ENCODE results near the gene CTDP1. TPM values are rescaled to one million over a fixed set of nuclear protein-coding genes. Genes with fewer than 3 reads are reported as not detected.
"Not testable (repeated sequence)": the region's sequence is repeated elsewhere in the genome, so short reads cannot be mapped to it uniquely, and the experiment has no call there.

CTDP1 gene
- total RNA-seq, 2 experiments from 2014 or later: 41.6 to 42.5 TPM

- Mint-ChIP-seq H3K9me3 (peaks cover 3% of the 10 kb centered on the region), H3K4me1 (peaks cover 2% of the 10 kb centered on the region), H3K36me3 (peaks cover 73% of the 10 kb centered on the region), H3K27me3 (no peaks in the 10 kb centered on the region), H3K4me3 (no peak overlapping the region), H3K27ac (no peak overlapping the region)
- DNase-seq (no peak), ATAC-seq (ENCODE audit: low read depth) (no peak)
- POLR2A ChIA-PET: no interaction called here
These were observed 54.6 kb downstream of the CTDP1 start for GRCh38 chr18:79733986-79734770.

- no peaks in the 10 kb centered on the region for H3K27me3 Mint-ChIP-seq
- POLR2A ChIA-PET: no interaction called here
- H3K9me3 Mint-ChIP-seq: peaks cover 3% of the 10 kb centered on the region
- ATAC-seq (ENCODE audit: low read depth) (no peak), DNase-seq (no peak)
- H3K27ac Mint-ChIP-seq: no peak overlapping the region
- H3K4me1 Mint-ChIP-seq: peaks cover 2% of the 10 kb centered on the region
- H3K4me3 Mint-ChIP-seq: no peak overlapping the region
- H3K36me3 Mint-ChIP-seq: peaks cover 68% of the 10 kb centered on the region
These were observed 55.7 kb downstream of the CTDP1 start for GRCh38 chr18:79735071-79735980.

GRCh38 chr18:79736230-79736629, 56.6 kb downstream of the CTDP1 start:
- H3K27me3 Mint-ChIP-seq: no peaks in the 10 kb centered on the region
- no peak for ATAC-seq (ENCODE audit: low read depth)
- H3K27ac Mint-ChIP-seq: no peak overlapping the region
- POLR2A ChIA-PET: no interaction called here
- DNase-seq: no peak
- H3K4me3 Mint-ChIP-seq: no peak overlapping the region
- H3K36me3 Mint-ChIP-seq: peaks cover 66% of the 10 kb centered on the region
- H3K4me1 Mint-ChIP-seq: peaks cover 2% of the 10 kb centered on the region
- peaks cover 3% of the 10 kb centered on the region for H3K9me3 Mint-ChIP-seq

- H3K27ac Mint-ChIP-seq: no peak overlapping the region
- ATAC-seq (ENCODE audit: low read depth): no peak
- POLR2A ChIA-PET: no interaction called here
These were observed 57.2 kb downstream of the CTDP1 start for GRCh38 chr18:79736846-79737245.

GRCh38 chr18:79737426-79737825, 57.8 kb downstream of the CTDP1 start:
- H3K4me3 Mint-ChIP-seq: no peak overlapping the region
- POLR2A ChIA-PET: no interaction called here
- no peaks in the 10 kb centered on the region for H3K27me3 Mint-ChIP-seq
- DNase-seq (peak; percentile 1), ATAC-seq (ENCODE audit: low read depth) (no peak)
- H3K27ac Mint-ChIP-seq: no peak overlapping the region
- peaks cover 67% of the 10 kb centered on the region for H3K36me3 Mint-ChIP-seq
- peaks cover 3% of the 10 kb centered on the region for H3K9me3 Mint-ChIP-seq
- H3K4me1 Mint-ChIP-seq: peaks cover 2% of the 10 kb centered on the region

More at GRCh38 chr18:79736846-79737245, 57.2 kb downstream of the CTDP1 start:
- no peak for DNase-seq
- peaks cover 66% of the 10 kb centered on the region for H3K36me3 Mint-ChIP-seq
- no peaks in the 10 kb centered on the region for H3K27me3 Mint-ChIP-seq
- no peak overlapping the region for H3K4me3 Mint-ChIP-seq
- H3K4me1 Mint-ChIP-seq: peaks cover 2% of the 10 kb centered on the region
- H3K9me3 Mint-ChIP-seq: peaks cover 3% of the 10 kb centered on the region

GRCh38 chr18:79738041-79738461, 58.4 kb downstream of the CTDP1 start:
- Mint-ChIP-seq H3K4me1 (peaks cover 2% of the 10 kb centered on the region), H3K27ac (no peak overlapping the region), H3K4me3 (no peak overlapping the region), H3K9me3 (peaks cover 3% of the 10 kb centered on the region), H3K36me3 (peaks cover 68% of the 10 kb centered on the region), H3K27me3 (no peaks in the 10 kb centered on the region)
- DNase-seq (peak; percentile 11), ATAC-seq (ENCODE audit: low read depth) (no peak)
- POLR2A ChIA-PET: no interaction called here

- peaks cover 1% of the 10 kb centered on the region for H3K9me3 Mint-ChIP-seq
- DNase-seq (no peak), ATAC-seq (ENCODE audit: low read depth) (no peak)
- no peak overlapping the region for H3K27ac Mint-ChIP-seq
- peaks cover 2% of the 10 kb centered on the region for H3K4me1 Mint-ChIP-seq
- H3K36me3 Mint-ChIP-seq: peaks cover 67% of the 10 kb centered on the region
- H3K27me3 Mint-ChIP-seq: no peaks in the 10 kb centered on the region
- POLR2A ChIA-PET: no interaction called here
- H3K4me3 Mint-ChIP-seq: no peak overlapping the region
These were observed 59.2 kb downstream of the CTDP1 start for GRCh38 chr18:79738581-79739439.

GRCh38 chr18:79739440-79739778, 59.8 kb downstream of the CTDP1 start:
- H3K36me3 Mint-ChIP-seq: peaks cover 67% of the 10 kb centered on the region
- H3K27ac Mint-ChIP-seq: no peak overlapping the region
- DNase-seq (no peak), ATAC-seq (ENCODE audit: low read depth) (no peak)
- no peaks in the 10 kb centered on the region for H3K27me3 Mint-ChIP-seq
- H3K9me3 Mint-ChIP-seq: no peaks in the 10 kb centered on the region
- no peak overlapping the region for H3K4me3 Mint-ChIP-seq
- H3K4me1 Mint-ChIP-seq: peaks cover 2% of the 10 kb centered on the region
- POLR2A ChIA-PET: no interaction called here

- H3K9me3 Mint-ChIP-seq; H3K27me3 Mint-ChIP-seq; ATAC-seq (ENCODE audit: low read depth); H3K4me1 Mint-ChIP-seq; DNase-seq; H3K27ac Mint-ChIP-seq; H3K4me3 Mint-ChIP-seq; POLR2A ChIA-PET: not testable (repeated sequence)
- peaks cover 65% of the 10 kb centered on the region for H3K36me3 Mint-ChIP-seq
These were observed 60.4 kb downstream of the CTDP1 start for GRCh38 chr18:79740047-79740446.

- Mint-ChIP-seq H3K4me3 (no peak overlapping the region), H3K36me3 (peaks cover 65% of the 10 kb centered on the region), H3K27me3 (no peaks in the 10 kb centered on the region), H3K9me3 (no peaks in the 10 kb centered on the region), H3K4me1 (peaks cover 2% of the 10 kb centered on the region), H3K27ac (no peak overlapping the region)
- ATAC-seq (ENCODE audit: low read depth): no peak
- DNase-seq: no peak
- POLR2A ChIA-PET: no interaction called here
These were observed 61.1 kb downstream of the CTDP1 start for GRCh38 chr18:79740521-79741361.

- H3K9me3 Mint-ChIP-seq: no peaks in the 10 kb centered on the region
- no peaks in the 10 kb centered on the region for H3K27me3 Mint-ChIP-seq
- no peak overlapping the region for H3K27ac Mint-ChIP-seq
- H3K36me3 Mint-ChIP-seq: peaks cover 66% of the 10 kb centered on the region
- H3K4me3 Mint-ChIP-seq: no peak overlapping the region
- POLR2A ChIA-PET: interaction anchor here (0.6 kb wide), 1 partner anchor 357 kb away, joined by 3 read pairs; no protein-coding TSS in a partner anchor
- DNase-seq (no peak), ATAC-seq (ENCODE audit: low read depth) (no peak)
- peaks cover 2% of the 10 kb centered on the region for H3K4me1 Mint-ChIP-seq
These were observed 61.7 kb downstream of the CTDP1 start for GRCh38 chr18:79741362-79741700.

GRCh38 chr18:79742076-79742475, 62.5 kb downstream of the CTDP1 start:
- POLR2A ChIA-PET: interaction anchor here (0.6 kb wide), 1 partner anchor 358 kb away, joined by 3 read pairs; no protein-coding TSS in a partner anchor
- H3K4me3 Mint-ChIP-seq: no peak overlapping the region
- DNase-seq (peak; percentile 4), ATAC-seq (ENCODE audit: low read depth) (no peak)
- H3K36me3 Mint-ChIP-seq: peaks cover 62% of the 10 kb centered on the region
- H3K4me1 Mint-ChIP-seq: peaks cover 2% of the 10 kb centered on the region
- H3K9me3 Mint-ChIP-seq: no peaks in the 10 kb centered on the region
- H3K27me3 Mint-ChIP-seq: no peaks in the 10 kb centered on the region
- H3K27ac Mint-ChIP-seq: no peak overlapping the region
